ENCODE measurements around the gene IL6R.

The IL6R gene

DNA sequence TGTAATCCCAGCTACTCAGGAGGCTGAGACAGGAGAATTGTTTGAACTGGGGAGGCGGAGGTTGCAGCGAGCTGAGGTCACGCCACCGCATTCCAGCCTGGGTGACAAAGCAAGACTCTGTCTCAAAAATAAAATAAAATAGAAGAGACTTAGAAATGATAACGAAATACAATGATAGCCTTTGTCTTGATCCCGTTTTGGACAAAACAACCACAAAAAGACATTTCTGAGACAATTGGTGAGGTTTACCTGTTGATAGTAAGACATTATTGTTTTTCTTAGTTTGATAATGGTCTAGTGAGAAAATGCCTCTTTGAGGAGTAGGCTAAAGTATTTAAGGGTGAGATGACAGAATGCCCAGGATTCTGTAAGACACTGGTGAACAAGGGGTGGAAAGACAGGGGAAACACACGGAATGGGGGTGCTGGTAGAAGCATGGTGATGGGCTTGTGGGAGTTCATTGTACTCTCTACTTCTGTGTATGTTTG is 109.0 kb downstream of the IL6R start:
- no peak overlapping the region for H3K4me3 ChIP-seq (ENCODE audit: low read depth, low read length)
- DNase-seq (ENCODE audit: low read depth), result no peak
- TF ChIP-seq, protein P1, sequence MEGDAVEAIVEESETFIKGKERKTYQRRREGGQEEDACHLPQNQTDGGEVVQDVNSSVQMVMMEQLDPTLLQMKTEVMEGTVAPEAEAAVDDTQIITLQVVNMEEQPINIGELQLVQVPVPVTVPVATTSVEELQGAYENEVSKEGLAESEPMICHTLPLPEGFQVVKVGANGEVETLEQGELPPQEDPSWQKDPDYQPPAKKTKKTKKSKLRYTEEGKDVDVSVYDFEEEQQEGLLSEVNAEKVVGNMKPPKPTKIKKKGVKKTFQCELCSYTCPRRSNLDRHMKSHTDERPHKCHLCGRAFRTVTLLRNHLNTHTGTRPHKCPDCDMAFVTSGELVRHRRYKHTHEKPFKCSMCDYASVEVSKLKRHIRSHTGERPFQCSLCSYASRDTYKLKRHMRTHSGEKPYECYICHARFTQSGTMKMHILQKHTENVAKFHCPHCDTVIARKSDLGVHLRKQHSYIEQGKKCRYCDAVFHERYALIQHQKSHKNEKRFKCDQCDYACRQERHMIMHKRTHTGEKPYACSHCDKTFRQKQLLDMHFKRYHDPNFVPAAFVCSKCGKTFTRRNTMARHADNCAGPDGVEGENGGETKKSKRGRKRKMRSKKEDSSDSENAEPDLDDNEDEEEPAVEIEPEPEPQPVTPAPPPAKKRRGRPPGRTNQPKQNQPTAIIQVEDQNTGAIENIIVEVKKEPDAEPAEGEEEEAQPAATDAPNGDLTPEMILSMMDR (IDR thresholded peaks at IDR 0.05; ENCODE audit: insufficient read depth, low read depth, low read length, missing control alignments), result no peak

DNA sequence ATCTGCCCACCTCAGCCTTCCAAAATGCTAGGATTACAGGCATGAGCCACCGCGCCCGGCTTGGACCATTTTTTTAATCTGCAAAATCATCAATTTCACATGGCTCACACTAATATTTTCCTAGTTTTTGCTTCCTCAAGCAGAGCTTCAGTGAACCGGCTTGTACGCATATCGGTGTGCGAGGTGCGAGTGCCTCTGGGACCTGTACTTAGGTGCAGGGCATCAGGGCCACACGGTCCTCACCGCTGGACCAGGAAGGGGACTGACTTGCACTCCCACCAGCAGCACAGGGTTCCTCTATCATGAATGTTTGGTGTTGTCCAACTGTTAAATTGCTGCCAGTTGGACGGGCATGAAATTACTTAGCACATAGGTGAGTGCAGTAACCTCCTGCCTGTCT is 112.5 kb downstream of the IL6R start:
- no peak overlapping the region for H3K4me3 ChIP-seq (ENCODE audit: low read depth, low read length)
- TF ChIP-seq, protein P1 (IDR thresholded peaks at IDR 0.05; ENCODE audit: insufficient read depth, low read depth, low read length, missing control alignments), result no peak
- DNase-seq (ENCODE audit: low read depth), result no peak

All from GM12865 (cell line).